GM12873 (cell line): ENCODE data around the gene NEK1.

Experiments used
- TF ChIP-seq, protein P1 (sequence below): IDR thresholded peaks from 2 replicates; pipeline ENCODE4 v1.5.1; 2012; ENCODE audit warnings: low read depth, mild to moderate bottlenecking, moderate library complexity, low read length, control low read depth; ENCODE audit not compliant: insufficient read depth; ENCODE audit errors: missing control alignments

Gene NEK1

GRCh38 chr4:169416461-169416860 is 195.9 kb downstream of the NEK1 start:
- TF ChIP-seq, protein P1, sequence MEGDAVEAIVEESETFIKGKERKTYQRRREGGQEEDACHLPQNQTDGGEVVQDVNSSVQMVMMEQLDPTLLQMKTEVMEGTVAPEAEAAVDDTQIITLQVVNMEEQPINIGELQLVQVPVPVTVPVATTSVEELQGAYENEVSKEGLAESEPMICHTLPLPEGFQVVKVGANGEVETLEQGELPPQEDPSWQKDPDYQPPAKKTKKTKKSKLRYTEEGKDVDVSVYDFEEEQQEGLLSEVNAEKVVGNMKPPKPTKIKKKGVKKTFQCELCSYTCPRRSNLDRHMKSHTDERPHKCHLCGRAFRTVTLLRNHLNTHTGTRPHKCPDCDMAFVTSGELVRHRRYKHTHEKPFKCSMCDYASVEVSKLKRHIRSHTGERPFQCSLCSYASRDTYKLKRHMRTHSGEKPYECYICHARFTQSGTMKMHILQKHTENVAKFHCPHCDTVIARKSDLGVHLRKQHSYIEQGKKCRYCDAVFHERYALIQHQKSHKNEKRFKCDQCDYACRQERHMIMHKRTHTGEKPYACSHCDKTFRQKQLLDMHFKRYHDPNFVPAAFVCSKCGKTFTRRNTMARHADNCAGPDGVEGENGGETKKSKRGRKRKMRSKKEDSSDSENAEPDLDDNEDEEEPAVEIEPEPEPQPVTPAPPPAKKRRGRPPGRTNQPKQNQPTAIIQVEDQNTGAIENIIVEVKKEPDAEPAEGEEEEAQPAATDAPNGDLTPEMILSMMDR: no peak

- TF ChIP-seq, protein P1: no peak
These were observed 197.5 kb downstream of the NEK1 start for GRCh38 chr4:169414913-169415312.

DNA sequence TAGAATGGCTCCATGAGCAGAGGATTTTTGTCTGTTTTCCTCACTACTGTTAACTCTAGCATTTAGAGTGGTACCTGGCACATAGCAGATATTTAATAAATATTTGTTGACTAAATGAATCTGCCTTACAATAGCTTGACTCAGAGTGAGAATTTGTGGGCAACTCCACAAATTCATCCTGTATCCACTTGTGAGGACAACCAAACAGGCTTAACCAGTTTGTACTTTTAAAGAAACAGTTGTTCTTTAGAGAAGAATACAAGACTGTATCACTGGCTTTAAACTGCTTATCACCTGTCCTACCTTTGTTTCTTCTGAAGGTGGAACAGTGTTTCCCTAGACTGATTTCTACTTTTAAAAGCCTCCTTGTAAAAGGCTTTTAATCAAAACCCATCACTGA is 200.3 kb downstream of the NEK1 start:
- TF ChIP-seq, protein P1: no peak

DNA sequence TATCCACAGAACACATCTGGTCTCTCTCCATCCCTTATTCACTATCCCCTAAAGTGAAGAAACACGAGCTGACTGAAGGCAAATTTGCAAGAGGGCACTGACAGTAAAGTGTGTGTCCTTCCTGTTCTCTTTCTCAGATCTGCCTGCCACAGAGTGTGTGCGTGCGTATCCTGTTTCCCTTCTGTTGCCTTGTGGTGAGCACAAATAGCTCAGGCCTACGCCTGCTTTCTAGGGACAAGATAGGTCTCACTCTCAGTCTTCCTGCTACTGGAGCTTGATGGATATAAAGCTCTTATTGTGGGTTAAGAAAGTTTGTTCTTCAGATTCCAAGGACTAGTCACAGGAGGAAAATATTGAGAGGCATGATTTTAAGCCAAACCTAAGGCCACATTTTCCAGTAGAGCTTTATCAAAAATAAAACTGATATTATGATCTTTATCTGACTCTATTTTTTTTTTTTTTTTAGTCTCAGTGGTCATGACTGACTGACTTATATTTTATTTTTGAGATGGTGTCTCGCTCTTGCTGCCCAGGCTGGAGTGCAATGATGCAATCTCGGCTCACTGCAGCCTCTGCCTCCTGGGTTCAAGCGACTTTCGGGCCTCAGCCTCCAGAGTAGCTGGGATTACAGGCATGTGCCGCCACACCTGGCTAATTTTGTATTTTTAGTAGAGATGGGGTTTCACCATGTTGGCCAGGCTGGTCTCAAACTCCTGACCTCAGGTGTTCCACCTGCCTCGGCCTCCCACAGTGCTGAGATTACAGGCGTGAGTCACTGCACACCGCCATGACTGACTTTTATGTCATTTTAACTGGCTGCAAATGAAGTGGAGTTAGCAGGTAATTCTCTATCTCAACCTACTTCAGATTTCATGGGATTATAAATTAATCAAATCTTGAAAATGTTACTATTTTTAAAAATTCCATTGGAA is 201.3 kb downstream of the NEK1 start:
- TF ChIP-seq, protein P1: no peak

DNA sequence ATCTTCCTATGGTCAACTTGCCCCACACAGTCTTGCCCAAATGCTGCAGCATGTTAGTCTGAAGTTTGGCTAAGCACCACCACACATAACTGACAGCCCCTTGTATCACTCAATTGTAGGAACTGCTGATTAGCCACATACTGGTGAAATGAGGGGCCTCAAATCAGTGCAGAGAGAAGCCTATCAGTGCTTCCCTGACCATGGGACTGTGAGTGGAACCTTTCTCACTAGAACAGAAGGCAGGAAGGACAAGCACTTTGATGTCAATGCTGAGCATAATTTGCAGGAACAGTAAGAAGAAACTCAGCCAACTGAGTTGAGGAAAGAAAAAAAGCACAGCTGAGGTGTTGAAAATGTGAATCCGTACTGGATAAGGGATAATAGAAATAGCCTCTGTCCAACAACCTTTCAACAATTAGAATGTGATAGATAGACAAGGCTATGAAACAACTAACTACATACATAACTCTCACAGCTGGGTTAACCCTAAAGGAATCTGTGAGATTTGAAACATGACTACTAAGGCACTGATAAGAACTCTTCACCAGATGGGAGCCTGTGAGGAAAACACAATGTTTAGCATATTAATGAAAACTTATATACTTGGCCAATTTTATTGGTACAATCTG is 205.1 kb downstream of the NEK1 start:
- TF ChIP-seq, protein P1: no peak

- TF ChIP-seq, protein P1: no peak
These were observed 207.4 kb downstream of the NEK1 start for GRCh38 chr4:169404960-169405359.

GRCh38 chr4:169400832-169401231 is 211.6 kb downstream of the NEK1 start:
- TF ChIP-seq, protein P1: no peak
